Liver (tissue), 9 donors: ENCODE results near the gene DCHS2. TPM values are rescaled to one million over a fixed set of nuclear protein-coding genes. Genes with fewer than 3 reads are reported as not detected.

Source experiments
- DNase-seq: peaks from one replicate; pipeline ENCODE4 v3.0.0-alpha.2; 2017; ENCODE audit warnings: low spot score
- H3K27ac ChIP-seq, 2 donors: one replicate each; pipeline ENCODE4 v1.7.0; 2013; ENCODE audit warnings: inconsistent platforms in 2 of 2, low read length in 2 of 2, control low read depth in 1 of 2, low read depth in 1 of 2, mild to moderate bottlenecking in 1 of 2
- H3K27me3 ChIP-seq, 4 donors: one replicate each; pipeline versions ENCODE4 v1.6.1 to v1.7.0; 2013; ENCODE audit warnings: low read length in 3 of 4, inconsistent platforms in 1 of 4, mild to moderate bottlenecking in 1 of 4, moderate library complexity in 1 of 4; ENCODE audit not compliant: control insufficient read depth in 4 of 4, insufficient read depth in 4 of 4
- H3K36me3 ChIP-seq, 4 donors: one replicate each; pipeline versions ENCODE4 v1.6.1 to v1.7.0; 2013; ENCODE audit warnings: low read length in 3 of 4, mild to moderate bottlenecking in 3 of 4, low read depth in 1 of 4, moderate library complexity in 1 of 4; ENCODE audit not compliant: control insufficient read depth in 4 of 4, insufficient read depth in 3 of 4
- H3K4me1 ChIP-seq, 4 donors: one replicate each; pipeline versions ENCODE4 v1.6.1 to v1.7.0; 2013; ENCODE audit warnings: low read length in 3 of 4, mild to moderate bottlenecking in 3 of 4, moderate library complexity in 1 of 4; ENCODE audit not compliant: control insufficient read depth in 4 of 4, insufficient read depth in 4 of 4
- H3K4me3 ChIP-seq, 3 donors: one replicate each; pipeline versions ENCODE4 v1.6.1 to v1.7.0; 2013; ENCODE audit warnings: low read length in 3 of 3, control low read depth in 1 of 3, low read depth in 1 of 3, mild to moderate bottlenecking in 1 of 3
- H3K9ac ChIP-seq, 2 donors: one replicate each; pipeline ENCODE4 v1.7.0; 2013; ENCODE audit warnings: low read length in 2 of 2, mild to moderate bottlenecking in 2 of 2, moderate library complexity in 2 of 2, control low read depth in 1 of 2, low read depth in 1 of 2
- H3K9me3 ChIP-seq, 4 donors: one replicate each; pipeline versions ENCODE4 v1.6.1 to v1.7.0; 2013; ENCODE audit warnings: low read length in 3 of 4; ENCODE audit not compliant: control insufficient read depth in 4 of 4
- CTCF ChIP-seq: fragments of 150-350 bp; IDR thresholded peaks from 2 replicates; pipeline ENCODE4 v1.5.1; 2017; ENCODE audit warnings: improper control_type of control experiment, low read depth, low read length; ENCODE audit not compliant: missing input control
- EGR1 ChIP-seq, 2 donors: IDR thresholded peaks; 2 replicates each; pipeline ENCODE4 v1.6.1; 2016 to 2018; ENCODE audit warnings: antibody characterized with exemption in 2 of 2, low read depth in 2 of 2
- FOXA1 ChIP-seq: IDR thresholded peaks from 2 replicates; pipeline ENCODE4 v1.6.1; 2016; ENCODE audit warnings: antibody characterized with exemption
- FOXA2 ChIP-seq: IDR thresholded peaks from 2 replicates; pipeline ENCODE4 v1.6.1; 2016; ENCODE audit warnings: antibody characterized with exemption
- GABPA ChIP-seq, 2 donors: IDR thresholded peaks in 1 of 2; conservative IDR thresholded peaks in 1 of 2; 2 replicates each; pipeline ENCODE4 v1.6.1; 2016; ENCODE audit warnings: antibody characterized with exemption in 2 of 2, mild to moderate bottlenecking in 1 of 2, moderate library complexity in 1 of 2
- HNF4A ChIP-seq, 2 donors: conservative IDR thresholded peaks; 2 replicates each; pipeline ENCODE4 v1.6.1; 2016; ENCODE audit warnings: antibody characterized with exemption in 2 of 2, mild to moderate bottlenecking in 2 of 2
- HNF4G ChIP-seq: IDR thresholded peaks from 2 replicates; pipeline ENCODE4 v1.6.1; 2016; ENCODE audit warnings: antibody characterized with exemption
- JUND ChIP-seq, 2 donors: IDR thresholded peaks; 2 replicates each; pipeline ENCODE4 v1.6.1; 2016; ENCODE audit warnings: antibody characterized with exemption in 2 of 2
- MAX ChIP-seq: IDR thresholded peaks from 2 replicates; pipeline ENCODE4 v1.6.1; 2016; ENCODE audit warnings: antibody characterized with exemption
- NR2F2 ChIP-seq: IDR thresholded peaks from 2 replicates; pipeline ENCODE4 v1.6.1; 2016; ENCODE audit warnings: antibody characterized with exemption
- RAD21 ChIP-seq, 2 donors: IDR thresholded peaks; 2 replicates each; pipeline ENCODE4 v1.6.1; 2016; ENCODE audit warnings: antibody characterized with exemption in 2 of 2, mild to moderate bottlenecking in 2 of 2
- REST ChIP-seq: IDR thresholded peaks from 2 replicates; pipeline ENCODE4 v1.6.1; 2016; ENCODE audit warnings: antibody characterized with exemption, mild to moderate bottlenecking
- RXRA ChIP-seq, 2 donors: IDR thresholded peaks; 2 replicates each; pipeline ENCODE4 v1.6.1; 2017 to 2018; ENCODE audit warnings: antibody characterized with exemption in 2 of 2, mild to moderate bottlenecking in 1 of 2
- SP1 ChIP-seq: IDR thresholded peaks from 2 replicates; pipeline ENCODE4 v1.6.1; 2018; ENCODE audit warnings: antibody characterized with exemption, mild to moderate bottlenecking
- TAF1 ChIP-seq: conservative IDR thresholded peaks from 2 replicates; pipeline ENCODE4 v1.6.1; 2016; ENCODE audit warnings: antibody characterized with exemption, mild to moderate bottlenecking
- YY1 ChIP-seq: IDR thresholded peaks from 2 replicates; pipeline ENCODE4 v1.6.1; 2016; ENCODE audit warnings: antibody characterized with exemption, mild to moderate bottlenecking
- WGBS: extraction: QIAGEN DNeasy Blood & Tissue Kit; methylation state at CpG from one replicate; pipeline ENCODE4 v1.1.7; 2013; 5-methylcytosine and 5-hydroxymethylcytosine counted together
- polyA plus RNA-seq, 2 donors: library from polyadenylated mRNA; stranded (reverse) in 1 of 2; unstranded in 1 of 2; fragments of 200-250 nt in 1 of 2; fragments of >200 nt in 1 of 2; fragmentation: Nextera tagmentation in 1 of 2; extraction: Ambion mirVana in 1 of 2; gene quantifications; one replicate each; pipeline versions ENCODE4 v1.2.1 to v1.2.3, GENCODE V29; 2013 to 2015
- total RNA-seq, 2 donors: library from RNA; depleted of rRNA; stranded (reverse); fragments of >200 nt; gene quantifications; one replicate each; pipeline ENCODE4 v1.2.3, GENCODE V29; 2014
- TF ChIP-seq, protein P1 (sequence below): IDR thresholded peaks from 2 replicates; pipeline ENCODE4 v1.6.1; 2016; ENCODE audit warnings: antibody characterized with exemption
- TF ChIP-seq, protein P2 (sequence below): IDR thresholded peaks from 2 replicates; pipeline ENCODE4 v1.6.1; 2016; ENCODE audit warnings: antibody characterized with exemption
- donor health status: healthy.
- donor health status: healthy.
- donor health status: healthy.
- donor health status: healthy.
- donor health status: healthy.

The DCHS2 gene
- total and polyA plus RNA-seq, 4 donors = 0.07 to 0.50 (median 0.09) TPM; not detected in 1

- H3K36me3 ChIP-seq = no peaks in the 10 kb centered on the region
- no peak overlapping the region for H3K27ac ChIP-seq
- TF ChIP-seq RAD21 (IDR thresholded peaks at IDR 0.05) = no peak
- TF ChIP-seq, protein P1, sequence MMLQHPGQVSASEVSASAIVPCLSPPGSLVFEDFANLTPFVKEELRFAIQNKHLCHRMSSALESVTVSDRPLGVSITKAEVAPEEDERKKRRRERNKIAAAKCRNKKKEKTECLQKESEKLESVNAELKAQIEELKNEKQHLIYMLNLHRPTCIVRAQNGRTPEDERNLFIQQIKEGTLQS = no peak
- no peak for TF ChIP-seq GABPA (IDR thresholded peaks at IDR 0.05 in 1 of 2, conservative IDR thresholded peaks at IDR 0.05 in 1 of 2)
- no peak for TF ChIP-seq TAF1
- no peak for TF ChIP-seq MAX
- TF ChIP-seq, protein P2, sequence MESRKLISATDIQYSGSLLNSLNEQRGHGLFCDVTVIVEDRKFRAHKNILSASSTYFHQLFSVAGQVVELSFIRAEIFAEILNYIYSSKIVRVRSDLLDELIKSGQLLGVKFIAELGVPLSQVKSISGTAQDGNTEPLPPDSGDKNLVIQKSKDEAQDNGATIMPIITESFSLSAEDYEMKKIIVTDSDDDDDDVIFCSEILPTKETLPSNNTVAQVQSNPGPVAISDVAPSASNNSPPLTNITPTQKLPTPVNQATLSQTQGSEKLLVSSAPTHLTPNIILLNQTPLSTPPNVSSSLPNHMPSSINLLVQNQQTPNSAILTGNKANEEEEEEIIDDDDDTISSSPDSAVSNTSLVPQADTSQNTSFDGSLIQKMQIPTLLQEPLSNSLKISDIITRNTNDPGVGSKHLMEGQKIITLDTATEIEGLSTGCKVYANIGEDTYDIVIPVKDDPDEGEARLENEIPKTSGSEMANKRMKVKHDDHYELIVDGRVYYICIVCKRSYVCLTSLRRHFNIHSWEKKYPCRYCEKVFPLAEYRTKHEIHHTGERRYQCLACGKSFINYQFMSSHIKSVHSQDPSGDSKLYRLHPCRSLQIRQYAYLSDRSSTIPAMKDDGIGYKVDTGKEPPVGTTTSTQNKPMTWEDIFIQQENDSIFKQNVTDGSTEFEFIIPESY = no peak
- TF ChIP-seq SP1 = no peak
- no peak for TF ChIP-seq FOXA2
- TF ChIP-seq HNF4G = no peak
- no peak for TF ChIP-seq CTCF
- no peak for TF ChIP-seq HNF4A (conservative IDR thresholded peaks at IDR 0.05)
- no peak for TF ChIP-seq FOXA1
- no peak for TF ChIP-seq JUND (IDR thresholded peaks at IDR 0.05)
- no peak for TF ChIP-seq EGR1 (IDR thresholded peaks at IDR 0.05; ENCODE audit: low read depth in 2 of 2)
- no peak for TF ChIP-seq NR2F2
- TF ChIP-seq YY1 = no peak
- TF ChIP-seq REST = no peak
- TF ChIP-seq RXRA (IDR thresholded peaks at IDR 0.05) = no peak
- WGBS = 83% methylated on average over 4 of the region's 4 CpGs
- no peak overlapping the region for H3K4me3 ChIP-seq
- no peak for DNase-seq
- H3K27me3 ChIP-seq = no peaks in the 10 kb centered on the region
- peaks cover 0 to 3% (median 0%) of the 10 kb centered on the region in 4 donors for H3K4me1 ChIP-seq
- H3K9ac ChIP-seq = no peak overlapping the region
- H3K9me3 ChIP-seq = no peaks in the 10 kb centered on the region
Observed at GRCh38 chr4:154406018-154406795, 85.4 kb downstream of the DCHS2 start.
